Osteocyte (in vitro differentiated cells): ENCODE results near the gene TBXA2R. TPM values are rescaled to one million over a fixed set of nuclear protein-coding genes. Genes with fewer than 3 reads are reported as not detected.

Experiments used
- DNase-seq: peaks from one replicate; pipeline ENCODE4 v3.0.0; 2021; ENCODE audit warnings: mixed read lengths; ENCODE audit not compliant: unreplicated experiment; ENCODE audit errors: extremely low spot score
- H3K27ac Mint-ChIP-seq: one replicate; pipeline ENCODE4 v1.8.0; 2021; ENCODE audit warnings: mild to moderate bottlenecking, mixed read lengths; ENCODE audit not compliant: unreplicated experiment
- H3K27me3 Mint-ChIP-seq: one replicate; pipeline ENCODE4 v1.8.0; 2021; ENCODE audit warnings: mixed read lengths; ENCODE audit not compliant: unreplicated experiment
- H3K36me3 Mint-ChIP-seq: one replicate; pipeline ENCODE4 v1.8.0; 2021; ENCODE audit warnings: mixed read lengths; ENCODE audit not compliant: unreplicated experiment
- H3K4me1 Mint-ChIP-seq: one replicate; pipeline ENCODE4 v1.8.0; 2021; ENCODE audit warnings: mixed read lengths; ENCODE audit not compliant: unreplicated experiment
- H3K4me3 Mint-ChIP-seq: one replicate; pipeline ENCODE4 v1.8.0; 2021; ENCODE audit warnings: mild to moderate bottlenecking, moderate library complexity, mixed read lengths; ENCODE audit not compliant: unreplicated experiment
- H3K9me3 Mint-ChIP-seq: one replicate; pipeline ENCODE4 v1.8.0; 2021; ENCODE audit warnings: mixed read lengths; ENCODE audit not compliant: unreplicated experiment
- CTCF ChIP-seq: fragments of 200-600 bp; sonication (generic); IDR thresholded peaks from 2 replicates; pipeline ENCODE4 v1.5.0; 2021; ENCODE audit warnings: antibody characterized with exemption, mild to moderate bottlenecking, moderate library complexity
- total RNA-seq: library from RNA; stranded (reverse); gene quantifications from 2 replicates; pipeline ENCODE4 v1.2.1, GENCODE V29; 2021

TBXA2R gene
- total RNA-seq, 1 donor from 2014 or later: 0.30 TPM

DNA sequence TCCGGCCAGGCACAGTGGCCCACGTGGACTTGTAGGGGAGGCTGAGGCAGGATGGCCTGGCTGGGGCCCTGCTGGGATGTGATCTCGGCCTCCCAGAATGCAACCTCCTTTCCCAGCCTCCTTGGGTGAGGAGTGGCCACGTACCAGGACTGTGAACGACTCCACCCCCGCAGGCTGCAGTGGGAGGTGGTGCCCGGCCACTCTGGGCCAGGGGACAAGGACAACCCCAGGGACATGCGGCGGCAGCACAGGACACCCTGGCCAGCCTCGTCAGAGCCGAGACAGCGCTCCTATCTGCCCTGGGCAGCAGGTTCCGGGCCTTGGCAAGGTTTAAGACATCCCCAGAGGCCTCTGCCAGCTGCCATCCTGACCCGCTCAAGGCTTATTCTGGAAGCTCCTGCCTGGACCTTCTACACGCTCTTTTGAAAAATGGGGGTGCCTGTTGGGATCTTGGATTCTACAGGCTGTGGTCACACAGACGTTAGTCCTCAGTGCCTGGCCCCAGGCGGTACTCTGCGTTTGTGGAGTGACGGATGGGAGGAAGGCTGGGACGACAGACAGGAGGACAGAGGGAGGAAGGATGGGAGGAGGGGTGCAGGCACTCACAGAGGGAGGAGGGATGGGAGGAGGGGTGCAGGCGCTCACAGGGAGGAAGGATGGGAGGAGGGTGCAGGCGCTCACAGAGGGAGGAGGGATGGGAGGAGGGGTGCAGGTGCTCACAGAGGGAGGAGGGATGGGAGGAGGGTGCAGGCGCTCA is 39.8 kb upstream of the TBXA2R start:
- Mint-ChIP-seq H3K27me3 (no peaks in the 10 kb centered on the region), H3K9me3 (no peaks in the 10 kb centered on the region), H3K4me3 (no peak overlapping the region), H3K4me1 (no peaks in the 10 kb centered on the region), H3K36me3 (peaks cover 8% of the 10 kb centered on the region), H3K27ac (no peak overlapping the region)
- DNase-seq: no peak
- no peak for TF ChIP-seq CTCF

DNA sequence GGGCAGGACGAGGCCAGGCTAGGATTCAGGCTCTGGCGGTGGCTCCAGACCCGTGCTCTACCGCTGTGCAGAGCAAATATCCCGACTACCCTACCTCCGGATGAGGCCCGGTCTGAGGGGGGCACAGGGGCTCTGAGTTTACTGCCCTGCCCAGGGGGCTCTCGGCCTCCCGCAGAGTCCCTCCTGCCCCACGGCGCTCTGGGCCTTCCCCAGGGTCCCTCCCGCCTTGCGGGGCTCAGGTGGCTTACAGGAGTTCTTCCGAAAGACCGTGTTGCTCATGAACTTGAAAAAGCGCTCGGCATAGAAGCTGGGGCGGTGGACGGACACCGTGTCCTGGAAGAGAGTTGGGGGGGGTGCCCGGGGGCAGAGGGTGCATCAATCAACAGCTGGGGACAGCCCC is 39.1 kb upstream of the TBXA2R start:
- H3K36me3 Mint-ChIP-seq: peaks cover 7% of the 10 kb centered on the region
- DNase-seq: no peak
- no peaks in the 10 kb centered on the region for H3K27me3 Mint-ChIP-seq
- no peak overlapping the region for H3K4me3 Mint-ChIP-seq
- H3K9me3 Mint-ChIP-seq: no peaks in the 10 kb centered on the region
- no peak for TF ChIP-seq CTCF
- no peaks in the 10 kb centered on the region for H3K4me1 Mint-ChIP-seq
- H3K27ac Mint-ChIP-seq: no peak overlapping the region

- TF ChIP-seq CTCF: no peak
- no peaks in the 10 kb centered on the region for H3K27me3 Mint-ChIP-seq
- H3K4me3 Mint-ChIP-seq: no peak overlapping the region
- DNase-seq: no peak
- H3K4me1 Mint-ChIP-seq: no peaks in the 10 kb centered on the region
- H3K9me3 Mint-ChIP-seq: no peaks in the 10 kb centered on the region
- H3K27ac Mint-ChIP-seq: no peak overlapping the region
- peaks cover 7% of the 10 kb centered on the region for H3K36me3 Mint-ChIP-seq
Observed at GRCh38 chr19:3645067-3645396, 38.4 kb upstream of the TBXA2R start.

- Mint-ChIP-seq H3K4me1 (no peaks in the 10 kb centered on the region), H3K36me3 (peaks cover 11% of the 10 kb centered on the region), H3K4me3 (no peak overlapping the region), H3K27ac (no peak overlapping the region), H3K9me3 (no peaks in the 10 kb centered on the region), H3K27me3 (no peaks in the 10 kb centered on the region)
- TF ChIP-seq CTCF: no peak
- DNase-seq: no peak
Observed at GRCh38 chr19:3644351-3645066, 37.8 kb upstream of the TBXA2R start.

- DNase-seq: no peak
- no peak for TF ChIP-seq CTCF
- H3K9me3 Mint-ChIP-seq: no peaks in the 10 kb centered on the region
- no peak overlapping the region for H3K27ac Mint-ChIP-seq
- H3K4me3 Mint-ChIP-seq: no peak overlapping the region
- no peaks in the 10 kb centered on the region for H3K27me3 Mint-ChIP-seq
- peaks cover 15% of the 10 kb centered on the region for H3K36me3 Mint-ChIP-seq
- no peaks in the 10 kb centered on the region for H3K4me1 Mint-ChIP-seq
Observed at GRCh38 chr19:3643674-3644313, 37.1 kb upstream of the TBXA2R start.
